Urinary bladder (tissue), 4 donors: ENCODE measurements around the gene ARX. TPM values are rescaled to one million over a fixed set of nuclear protein-coding genes. Genes with fewer than 3 reads are reported as not detected.

Source experiments
- DNase-seq: peaks from one replicate; pipeline ENCODE4 v3.0.0-alpha.2; 2015; ENCODE audit errors: extremely low spot score
- H3K27ac ChIP-seq: one replicate; pipeline ENCODE4 v1.5.1; 2013; ENCODE audit warnings: low read depth, mild to moderate bottlenecking, moderate library complexity
- H3K36me3 ChIP-seq: one replicate; pipeline ENCODE4 v1.6.1; 2013; ENCODE audit warnings: mild to moderate bottlenecking, moderate library complexity; ENCODE audit not compliant: insufficient read depth
- H3K4me1 ChIP-seq: one replicate; pipeline ENCODE4 v1.6.1; 2013; ENCODE audit warnings: mild to moderate bottlenecking, moderate library complexity; ENCODE audit not compliant: insufficient read depth
- H3K4me3 ChIP-seq: one replicate; pipeline ENCODE4 v1.5.1; 2013; ENCODE audit warnings: low read depth, low read length
- WGBS: extraction: QIAGEN DNeasy Blood & Tissue Kit; methylation state at CpG from one replicate; pipeline ENCODE4 v1.1.7; 2013; 5-methylcytosine and 5-hydroxymethylcytosine counted together
- polyA plus RNA-seq: library from polyadenylated mRNA; stranded (reverse); fragments of 200-250 nt; gene quantifications from one replicate; pipeline ENCODE4 v1.2.3, GENCODE V29; 2013
- total RNA-seq: library from RNA; depleted of rRNA; stranded (reverse); fragments of >200 nt; gene quantifications from one replicate; pipeline ENCODE4 v1.2.3, GENCODE V29; 2014
- donor health status: healthy with polysubstance abuse.
- donor health status: healthy.

The ARX gene
- total and polyA plus RNA-seq, 2 donors: not detected

- WGBS: 8% methylated on average over 32 of the region's 32 CpGs
- DNase-seq: no peak
- H3K36me3 ChIP-seq: no peaks in the 10 kb centered on the region
- H3K4me3 ChIP-seq: no peak overlapping the region
- no peak overlapping the region for H3K27ac ChIP-seq
- H3K4me1 ChIP-seq: peaks cover 2% of the 10 kb centered on the region
Observed at GRCh38 chrX:25011589-25012432, 4.0 kb downstream of the ARX start.

DNA sequence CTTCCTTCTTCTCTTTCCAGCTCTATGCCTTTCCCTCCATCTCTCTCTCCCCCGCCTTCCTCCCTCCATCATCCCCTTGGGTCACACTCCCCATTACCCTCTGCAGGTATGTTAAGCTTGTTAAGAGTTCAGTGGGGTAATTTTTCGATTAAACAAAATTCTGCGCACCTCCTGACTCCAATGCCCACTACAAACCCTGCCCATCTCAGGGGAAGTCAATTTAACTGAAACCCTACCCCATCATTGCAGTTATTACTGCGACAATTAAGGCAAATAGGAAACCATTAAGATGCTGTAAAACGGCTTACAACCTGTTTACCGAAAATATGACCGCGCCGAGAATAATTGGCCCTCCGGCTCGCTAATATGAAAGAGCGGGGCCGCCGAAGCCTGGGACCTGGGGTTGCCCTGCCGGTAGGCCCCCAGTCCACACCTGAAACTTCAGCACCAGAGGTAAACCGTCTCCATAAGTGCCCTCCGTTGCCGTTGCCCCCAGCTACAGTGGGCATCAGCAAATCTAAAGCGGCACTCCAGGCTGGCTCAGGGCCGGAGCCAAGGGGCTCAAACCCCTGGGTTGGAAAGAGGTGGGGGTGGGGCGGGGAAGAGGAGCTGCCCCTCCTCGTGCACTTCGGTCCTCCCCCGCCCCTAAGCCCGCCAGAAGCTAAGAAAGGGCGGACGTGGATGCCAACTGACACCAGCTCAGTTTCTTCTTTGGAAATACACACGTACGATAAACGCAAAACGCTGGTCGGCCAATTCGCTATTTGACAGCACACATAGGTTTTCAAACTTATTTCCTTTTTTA, 4.8 kb downstream of the ARX start:
- Histone ChIP-seq H3K27ac (no peak overlapping the region), H3K4me1 (peaks cover 2% of the 10 kb centered on the region), H3K4me3 (no peak overlapping the region), H3K36me3 (no peaks in the 10 kb centered on the region)
- no peak for DNase-seq
- WGBS: 8% methylated on average over 33 of the region's 33 CpGs

GRCh38 chrX:25009407-25009806, 6.4 kb downstream of the ARX start:
- DNase-seq: no peak
- 30% methylated on average over 7 of the region's 7 CpGs for WGBS
- Histone ChIP-seq H3K27ac (no peak overlapping the region), H3K4me1 (peaks cover 2% of the 10 kb centered on the region), H3K4me3 (no peak overlapping the region), H3K36me3 (no peaks in the 10 kb centered on the region)

DNA sequence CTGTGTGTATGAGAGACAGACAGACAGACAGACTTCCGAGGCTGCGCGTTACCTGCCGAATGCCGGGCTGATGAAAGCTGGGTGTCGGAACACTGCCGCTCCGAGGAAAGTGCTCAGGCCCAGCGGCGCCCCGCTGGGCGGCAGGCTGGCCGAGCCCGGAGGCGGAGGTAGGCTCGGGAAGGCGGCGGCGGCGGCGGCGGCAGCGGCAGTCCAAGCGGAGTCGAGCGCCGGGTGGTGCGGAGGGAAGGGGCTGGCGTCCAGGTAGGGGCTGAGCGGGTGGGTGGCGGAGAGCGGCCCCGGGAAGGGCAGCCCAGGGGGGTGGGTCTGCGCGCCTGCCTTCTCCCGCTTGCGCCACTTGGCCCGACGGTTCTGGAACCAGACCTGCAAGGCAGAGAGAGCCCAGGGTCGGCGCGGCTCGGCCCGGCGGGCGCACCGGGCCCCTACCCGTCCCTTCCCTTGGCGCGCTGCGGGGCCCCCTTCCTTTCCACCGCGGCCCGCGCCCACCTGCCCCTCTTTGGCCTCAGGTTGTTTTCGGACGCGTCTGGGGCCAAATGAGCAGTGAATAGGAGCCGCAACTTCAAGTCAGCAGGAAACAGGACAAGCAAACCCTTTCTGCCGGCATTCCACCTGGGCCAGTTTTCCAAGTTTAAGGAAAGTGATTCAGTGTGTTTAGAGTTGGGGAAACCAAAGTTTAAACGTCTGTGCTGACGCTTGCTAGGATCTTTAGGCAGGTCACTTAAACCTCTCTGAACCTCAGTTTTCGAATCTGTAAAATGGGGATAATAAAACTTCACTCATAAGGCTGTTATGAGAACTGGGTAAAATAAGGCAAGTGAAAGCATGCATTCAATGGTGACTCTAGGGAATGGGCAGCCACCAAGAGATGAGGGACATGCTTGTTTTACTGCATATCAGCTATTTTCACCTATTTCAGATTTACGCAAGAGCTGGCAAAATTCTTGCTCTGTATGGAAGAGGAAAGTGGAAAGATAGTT, 8.4 kb downstream of the ARX start:
- no peak for DNase-seq
- Histone ChIP-seq H3K4me1 (no peaks in the 10 kb centered on the region), H3K27ac (no peak overlapping the region), H3K4me3 (no peak overlapping the region), H3K36me3 (no peaks in the 10 kb centered on the region)
- 4% methylated on average over 54 of the region's 64 CpGs for WGBS

- no peaks in the 10 kb centered on the region for H3K4me1 ChIP-seq
- no peak overlapping the region for H3K27ac ChIP-seq
- H3K4me3 ChIP-seq: no peak overlapping the region
- no peak for DNase-seq
- no peaks in the 10 kb centered on the region for H3K36me3 ChIP-seq
- 12% methylated on average over 7 of the region's 7 CpGs for WGBS
Observed at GRCh38 chrX:25006586-25007058, 9.1 kb downstream of the ARX start.

- no peaks in the 10 kb centered on the region for H3K36me3 ChIP-seq
- 2% methylated on average over 68 of the region's 72 CpGs for WGBS
- H3K27ac ChIP-seq: no peak overlapping the region
- no peaks in the 10 kb centered on the region for H3K4me1 ChIP-seq
- H3K4me3 ChIP-seq: peak overlapping the region; percentile 22
- DNase-seq: no peak
Observed at GRCh38 chrX:25005382-25006185, 10.2 kb downstream of the ARX start.

- Histone ChIP-seq H3K4me3 (peak overlapping the region; percentile 22), H3K4me1 (no peaks in the 10 kb centered on the region), H3K27ac (no peak overlapping the region), H3K36me3 (no peaks in the 10 kb centered on the region)
- 2% methylated on average over 23 of the region's 23 CpGs for WGBS
- no peak for DNase-seq
Observed at GRCh38 chrX:25005034-25005381, 10.8 kb downstream of the ARX start.

DNA sequence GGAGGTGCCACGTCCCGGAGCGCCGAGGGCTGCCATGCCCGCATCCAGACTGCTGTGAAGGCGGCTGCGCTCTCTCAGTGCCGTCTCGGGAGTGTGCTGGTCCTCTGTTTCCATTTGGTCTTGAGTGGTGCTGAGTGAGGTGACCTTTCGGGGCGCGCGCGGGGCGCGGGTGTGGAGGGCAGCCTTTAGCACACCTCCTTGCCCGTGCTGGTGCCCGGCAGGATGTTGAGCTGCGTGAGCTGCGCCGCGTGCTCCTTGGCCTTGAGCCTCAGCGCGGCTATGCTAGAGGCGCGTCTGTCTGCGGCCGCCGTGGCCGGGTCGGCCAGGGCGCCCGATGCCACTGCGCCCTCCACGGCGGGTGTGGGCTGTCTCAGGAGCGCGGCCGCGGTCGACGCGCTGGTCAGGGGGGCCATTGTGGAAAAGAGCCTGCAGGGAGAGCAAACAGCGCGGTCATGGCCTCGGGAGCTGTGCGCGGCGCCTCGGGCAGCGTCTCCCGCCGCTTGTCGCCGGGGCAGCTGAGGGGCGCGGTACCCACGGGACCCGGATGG, 11.2 kb downstream of the ARX start:
- peak overlapping the region; percentile 22 for H3K4me3 ChIP-seq
- H3K27ac ChIP-seq: no peak overlapping the region
- DNase-seq: no peak
- no peaks in the 10 kb centered on the region for H3K36me3 ChIP-seq
- 1% methylated on average over 59 of the region's 59 CpGs for WGBS
- no peaks in the 10 kb centered on the region for H3K4me1 ChIP-seq

GRCh38 chrX:25004040-25004439, 11.7 kb downstream of the ARX start:
- no peak for DNase-seq

GRCh38 chrX:25003066-25003849, 12.5 kb downstream of the ARX start:
- no peak for DNase-seq
- no peaks in the 10 kb centered on the region for H3K36me3 ChIP-seq
- H3K4me1 ChIP-seq: no peaks in the 10 kb centered on the region
- 10% methylated on average over 40 of the region's 40 CpGs for WGBS
- H3K27ac ChIP-seq: no peak overlapping the region
- H3K4me3 ChIP-seq: no peak overlapping the region

More at GRCh38 chrX:25004040-25004439, 11.7 kb downstream of the ARX start:
- Histone ChIP-seq H3K27ac (no peak overlapping the region), H3K36me3 (no peaks in the 10 kb centered on the region), H3K4me1 (no peaks in the 10 kb centered on the region), H3K4me3 (no peak overlapping the region)
- WGBS: 21% methylated on average over 10 of the region's 10 CpGs

DNA sequence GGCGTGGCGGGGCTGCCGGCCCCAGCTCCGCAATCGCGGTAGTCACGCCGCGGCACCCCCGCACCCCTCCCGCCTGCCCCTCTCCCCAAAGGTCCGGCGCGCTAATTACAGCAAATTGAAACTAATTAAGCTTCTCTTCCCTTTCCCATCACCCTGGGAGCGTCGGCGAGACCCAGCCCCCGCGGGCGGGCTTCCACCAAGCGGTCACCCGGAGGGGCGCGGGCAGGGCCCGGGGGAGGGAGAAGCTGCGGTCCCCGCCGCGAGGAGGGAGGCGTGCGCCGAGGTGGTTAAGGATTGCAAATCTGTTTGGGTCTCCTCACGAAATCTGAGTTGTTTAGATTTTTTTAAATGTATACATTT, 13.1 kb downstream of the ARX start:
- Histone ChIP-seq H3K36me3 (no peaks in the 10 kb centered on the region), H3K4me1 (no peaks in the 10 kb centered on the region), H3K27ac (no peak overlapping the region), H3K4me3 (no peak overlapping the region)
- WGBS: 6% methylated on average over 30 of the region's 33 CpGs
- no peak for DNase-seq
